ENCODE measurements around the gene UQCR11. TPM values are rescaled to one million over a fixed set of nuclear protein-coding genes. Genes with fewer than 3 reads are reported as not detected.

UQCR11 gene
- total RNA-seq, 2 donors from 2014 or later, result 337 to 359 TPM

DNA sequence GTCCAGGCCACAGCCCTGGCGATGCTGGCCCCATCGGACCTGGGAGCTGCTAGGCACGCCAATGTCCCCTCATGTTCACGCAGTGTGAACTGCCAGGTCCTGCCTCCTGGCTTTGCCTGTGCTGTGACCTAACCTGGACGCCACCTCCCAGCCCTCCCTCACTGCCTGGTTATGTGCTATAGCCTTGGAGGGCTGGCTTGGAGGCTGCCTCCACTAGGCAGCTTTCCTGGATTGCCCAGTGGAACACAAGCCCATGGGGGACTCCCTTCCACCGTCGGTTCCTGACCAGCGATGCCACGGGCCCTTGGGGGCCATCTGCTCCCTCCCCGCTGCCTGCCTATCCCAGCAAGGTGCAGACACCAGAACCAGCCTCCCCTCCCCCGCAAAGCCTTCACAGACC is 15.2 kb upstream of the UQCR11 start:
- intact Hi-C loops (cut with DNase I, micrococcal nuclease), result no loop called here
- ATAC-seq, result no peak
- DNase-seq, result no peak

DNA sequence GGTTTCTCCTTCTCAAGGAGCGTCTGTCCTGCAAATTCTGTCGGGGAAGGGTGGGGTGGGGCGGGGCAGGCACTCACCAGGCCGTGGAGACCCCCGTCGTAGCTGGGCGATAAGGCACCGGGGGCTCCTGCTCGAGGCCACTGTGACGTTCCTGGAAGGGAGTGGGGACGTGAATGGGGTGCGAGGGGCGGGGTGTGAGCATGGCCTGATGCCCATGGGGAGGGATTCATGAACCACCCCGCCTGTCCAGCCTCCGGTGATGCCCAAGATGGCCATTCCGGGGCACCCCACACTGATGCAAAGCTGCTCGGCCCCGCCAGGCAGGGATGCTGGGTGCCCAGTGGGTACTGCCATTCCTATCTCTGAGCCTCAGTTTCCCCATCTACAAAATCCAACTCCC is 14.4 kb upstream of the UQCR11 start:
- intact Hi-C loops (cut with DNase I, micrococcal nuclease), result no loop called here
- no peak for DNase-seq
- no peak for ATAC-seq

DNA sequence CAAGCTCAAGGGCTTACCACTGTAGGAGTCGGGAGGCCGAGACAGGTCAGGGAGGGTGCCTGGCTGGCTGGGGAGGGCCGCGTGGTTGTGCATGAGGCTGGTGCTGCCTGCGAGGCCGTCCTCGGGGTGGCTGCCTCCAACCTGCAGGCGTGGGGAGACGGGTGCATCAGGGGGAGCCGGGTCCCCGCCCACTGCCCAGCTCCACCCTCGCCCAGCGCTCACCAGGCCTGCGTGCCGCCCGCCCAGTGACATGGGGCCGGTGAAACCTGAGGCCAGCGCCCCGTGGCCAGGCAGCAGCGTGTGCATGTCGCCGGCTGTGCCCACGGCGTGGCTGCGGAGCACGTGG is 13.8 kb upstream of the UQCR11 start:
- ATAC-seq (no peak), DNase-seq (no peak)
- intact Hi-C loops (cut with DNase I, micrococcal nuclease), result no loop called here

DNA sequence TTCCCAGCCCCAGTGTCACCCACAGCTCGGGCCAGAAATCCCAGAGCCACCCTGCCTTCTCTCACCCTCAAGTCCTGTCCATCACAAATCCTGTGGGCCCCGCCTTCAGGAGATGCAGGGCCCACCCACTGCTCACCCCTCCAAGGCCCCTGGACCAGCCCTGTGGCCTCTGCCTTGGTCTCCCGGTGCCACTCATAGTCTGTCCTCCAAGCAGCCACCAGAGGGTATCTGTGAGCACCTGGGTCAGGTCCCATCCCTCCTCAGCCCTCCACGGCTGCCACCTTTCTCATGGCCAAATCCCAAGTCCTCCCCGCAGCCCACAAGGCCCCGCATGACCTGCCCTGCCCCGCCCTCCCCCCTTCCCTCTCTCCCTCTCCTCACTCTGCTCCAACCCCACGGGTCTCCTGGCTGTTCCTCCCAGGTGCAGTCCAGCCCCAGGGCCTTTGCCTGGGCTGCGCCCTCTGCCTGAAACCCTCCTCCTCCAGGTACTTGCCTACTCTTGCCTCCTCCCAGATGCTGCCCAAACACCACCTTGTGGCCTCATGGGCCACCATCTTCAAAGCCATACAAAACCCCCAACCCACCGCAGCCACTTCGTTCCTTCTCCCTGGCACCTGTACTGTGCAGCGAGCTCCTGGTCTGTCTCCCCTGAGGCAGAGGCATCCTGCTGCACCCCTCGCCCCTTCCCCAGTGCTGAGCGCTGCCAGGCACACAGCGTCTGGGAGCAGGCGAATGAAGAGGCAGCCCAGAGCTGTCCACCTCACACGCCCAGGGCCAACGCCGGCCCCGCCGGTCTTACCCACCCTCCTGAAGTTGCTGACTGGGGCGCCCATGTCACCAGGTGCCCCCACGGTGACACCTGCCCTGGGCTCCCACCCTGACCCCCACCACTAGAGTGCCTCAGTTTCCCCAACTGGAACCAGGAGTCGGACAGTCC is 13.2 kb upstream of the UQCR11 start:
- peak in 1 of 2 donors; percentile 62 for DNase-seq
- ATAC-seq, result peak; percentile 86
- intact Hi-C loops (cut with DNase I, micrococcal nuclease), result no loop called here

DNA sequence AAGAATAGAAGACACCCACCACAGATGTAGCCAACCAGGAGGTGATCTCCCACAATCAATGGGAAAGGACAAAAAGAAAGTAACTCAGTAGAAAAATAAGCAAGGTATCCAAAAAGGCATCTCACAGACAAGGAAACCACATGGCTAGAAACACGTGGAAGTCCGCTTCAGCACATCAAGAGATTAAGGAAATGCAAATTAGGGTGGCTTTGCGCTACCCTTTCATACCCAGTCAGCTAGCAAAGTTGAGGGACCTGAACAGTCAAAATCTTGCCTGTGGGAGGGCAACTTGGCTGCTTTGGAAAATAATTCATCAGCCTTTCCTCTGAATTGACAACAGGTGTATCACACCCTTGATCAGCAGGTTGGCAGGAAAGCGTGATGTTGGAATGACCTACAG is 11.6 kb upstream of the UQCR11 start:
- no peak for ATAC-seq
- intact Hi-C loops (cut with DNase I, micrococcal nuclease), result no loop called here

DNA sequence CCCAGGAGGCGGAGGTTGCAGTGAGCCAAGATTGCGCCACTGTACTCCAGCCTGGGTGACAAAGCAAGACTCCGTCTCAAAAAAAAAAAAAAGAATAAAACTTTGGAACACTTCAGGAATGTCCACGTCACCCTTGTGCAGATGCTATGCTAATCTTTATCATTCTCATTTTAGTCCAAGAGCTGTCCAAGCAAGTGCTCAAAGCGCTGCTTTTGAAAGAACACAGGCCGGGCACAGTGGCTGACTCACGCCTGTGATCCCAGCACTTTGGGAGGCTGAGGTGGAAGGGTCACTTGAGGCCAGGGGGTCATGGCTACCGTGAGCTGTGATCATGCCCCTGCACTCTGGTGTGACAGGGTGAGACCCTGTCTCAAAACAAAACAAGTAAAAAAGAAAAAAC is 11.1 kb upstream of the UQCR11 start:
- no peak for DNase-seq
- no peak for ATAC-seq
- intact Hi-C loops (cut with DNase I, micrococcal nuclease), result no loop called here

More for the DNA sequence above, 11.6 kb upstream of the UQCR11 start:
- no peak for DNase-seq

DNA sequence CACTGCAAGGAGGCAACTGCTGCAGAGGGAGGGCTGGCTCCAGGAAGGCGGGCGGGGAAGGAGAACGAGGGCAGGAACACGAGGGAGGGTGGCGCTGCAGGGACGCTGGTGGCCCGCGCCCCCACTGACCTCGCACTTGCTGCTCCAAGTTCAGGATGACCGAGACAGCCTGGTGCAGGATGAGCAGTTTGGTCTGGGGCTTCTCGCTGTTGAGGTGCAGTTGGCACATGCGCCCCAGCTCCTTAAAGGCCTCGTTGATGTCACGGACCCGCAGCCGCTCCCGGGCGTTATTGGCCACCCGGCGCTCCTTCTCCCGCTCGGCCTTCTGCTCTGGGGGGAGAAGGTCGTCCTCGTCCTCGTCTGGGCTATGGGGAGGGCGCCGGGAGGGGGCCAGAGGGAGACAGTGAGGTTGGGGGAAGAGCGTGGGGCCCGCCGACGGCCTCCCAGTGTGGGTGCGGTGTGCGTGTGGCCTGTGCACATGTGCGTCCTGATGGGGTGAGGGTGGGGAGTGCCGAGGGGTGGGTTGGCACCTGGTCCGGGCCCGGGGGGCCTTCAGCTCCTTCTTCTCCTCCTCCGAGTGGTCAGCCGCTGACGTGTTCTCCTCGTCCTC is 10.0 kb upstream of the UQCR11 start:
- DNase-seq (no peak), ATAC-seq (no peak)
- intact Hi-C loops (cut with DNase I, micrococcal nuclease), result no loop called here

DNA sequence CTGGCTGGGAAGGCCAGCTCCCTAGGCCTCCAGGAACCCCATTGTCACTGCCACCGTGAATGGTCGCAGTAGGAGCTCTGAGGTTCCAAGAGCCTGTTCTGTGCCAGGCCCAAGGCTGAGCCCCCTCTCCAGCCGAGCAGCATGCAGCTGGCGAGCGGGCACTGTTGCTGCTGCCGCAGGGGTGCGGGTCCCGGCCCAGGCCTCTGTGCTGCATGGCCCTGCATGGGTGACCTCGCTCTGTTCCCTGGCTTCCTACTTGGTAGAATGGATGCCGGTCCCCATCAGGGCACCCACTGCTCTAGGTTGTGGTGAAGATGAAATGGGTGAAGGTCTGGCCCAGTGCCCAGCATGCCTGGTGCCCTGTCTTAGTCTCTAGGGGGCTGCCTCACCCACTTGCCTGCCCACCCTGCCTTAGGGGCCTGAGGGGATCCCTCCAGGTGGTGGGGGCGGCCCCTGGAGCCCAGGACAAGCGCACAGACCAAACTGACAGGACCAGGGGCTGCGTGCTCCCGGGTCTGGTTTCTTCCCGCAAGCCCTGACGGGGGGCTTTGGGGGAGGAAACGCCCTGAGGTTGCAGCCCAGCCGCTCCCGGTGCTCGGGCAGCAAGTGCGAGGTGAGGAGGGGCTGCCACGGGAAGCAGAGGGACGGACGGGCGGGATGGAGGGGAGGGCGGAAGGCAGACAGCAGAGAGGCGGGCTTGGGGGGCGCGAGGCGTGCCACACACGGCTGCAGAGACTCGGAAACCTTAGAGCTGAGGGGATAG is 8.7 kb upstream of the UQCR11 start:
- DNase-seq, result no peak
- no peak for ATAC-seq
- intact Hi-C loops (cut with DNase I, micrococcal nuclease), result no loop called here

DNA sequence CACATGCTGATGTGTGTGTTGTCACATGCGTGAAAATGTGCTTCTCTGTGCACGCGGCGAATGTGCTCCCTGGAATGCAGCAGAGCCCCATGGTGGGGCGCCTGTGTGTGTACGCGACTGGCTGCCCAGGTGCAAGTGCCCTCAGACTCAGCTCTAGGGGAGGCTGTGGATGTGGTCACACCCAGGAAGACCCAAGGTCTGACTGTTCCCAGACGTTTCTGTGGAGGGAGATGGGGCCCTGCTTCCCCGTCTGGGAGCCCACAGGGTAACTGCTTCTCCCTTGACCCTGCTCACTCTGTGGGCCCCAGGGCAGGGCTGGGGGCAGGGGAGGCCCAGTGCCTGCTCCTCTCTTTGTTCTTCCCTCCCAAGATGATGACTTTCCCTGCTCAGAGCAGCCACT is 7.9 kb upstream of the UQCR11 start:
- intact Hi-C loops (cut with DNase I, micrococcal nuclease), result no loop called here
- DNase-seq (no peak), ATAC-seq (no peak)

DNA sequence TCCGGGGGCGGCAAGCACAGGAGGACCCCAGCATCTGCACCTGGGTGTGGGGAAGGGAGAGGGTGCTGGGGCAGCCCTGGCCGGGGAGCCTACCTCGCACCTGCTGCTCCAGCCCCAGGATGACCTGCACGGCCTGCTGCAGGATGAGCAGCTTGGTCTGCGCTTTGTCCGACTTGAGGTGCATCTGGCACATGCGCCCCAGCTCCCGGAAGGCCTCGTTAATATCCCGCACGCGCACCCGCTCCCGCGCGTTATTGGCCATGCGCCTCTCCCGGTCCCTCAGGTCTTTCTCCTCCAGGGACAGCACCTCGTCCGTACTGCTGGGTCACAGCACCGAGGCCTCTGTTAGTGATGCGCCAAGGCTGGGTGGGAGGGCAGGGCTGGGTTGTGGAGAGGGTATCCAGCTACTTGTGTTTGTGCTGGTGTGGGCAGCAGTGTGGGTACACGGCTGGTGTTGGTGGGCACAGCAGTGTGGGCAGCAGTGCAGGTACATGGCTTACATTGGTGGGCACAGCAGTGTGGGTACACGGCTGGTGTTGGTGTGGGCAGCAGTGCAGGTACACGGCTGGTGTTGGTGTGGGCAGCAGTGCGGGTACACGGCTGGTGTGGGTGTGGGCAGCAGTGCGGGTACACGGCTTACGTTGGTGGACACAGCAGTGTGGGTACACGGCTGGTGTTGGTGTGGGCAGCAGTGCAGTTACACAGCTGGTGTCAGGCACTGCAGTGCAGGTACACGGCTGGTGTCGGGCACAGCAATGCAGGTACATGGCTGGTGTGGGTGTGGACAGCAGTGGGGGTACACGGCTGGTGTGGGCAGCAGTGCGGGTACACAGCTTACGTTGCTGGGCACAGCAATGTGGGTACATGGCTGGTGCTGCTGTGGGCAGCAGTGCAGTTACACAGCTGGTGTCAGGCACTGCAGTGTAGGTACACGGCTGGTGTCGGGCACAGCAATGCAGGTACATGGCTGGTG is 7.1 kb upstream of the UQCR11 start:
- intact Hi-C loops (cut with DNase I, micrococcal nuclease), result no loop called here
- ATAC-seq, result no peak

DNA sequence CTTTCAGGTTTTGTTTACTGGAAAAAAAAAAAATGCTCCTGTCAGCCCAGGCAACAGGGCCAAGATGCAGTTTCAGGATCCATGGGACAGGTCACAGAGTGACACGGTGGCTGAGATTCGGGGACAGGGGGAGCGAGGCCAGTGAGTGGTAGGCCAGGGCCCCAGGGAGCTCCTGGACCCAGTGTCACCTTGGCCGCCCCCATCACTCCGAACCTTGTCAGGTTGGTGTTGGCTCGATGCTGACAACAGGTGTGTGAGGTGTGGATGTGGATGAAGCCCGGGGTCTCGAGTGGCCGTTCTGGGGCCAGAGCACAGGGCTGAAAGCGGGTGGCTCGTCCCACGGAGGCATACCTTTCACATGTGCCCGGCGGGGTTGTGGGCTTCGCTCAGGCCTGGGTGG is 6.1 kb upstream of the UQCR11 start:
- intact Hi-C loops (cut with DNase I, micrococcal nuclease), result no loop called here
- DNase-seq (no peak), ATAC-seq (no peak)

More for the DNA sequence above, 7.1 kb upstream of the UQCR11 start:
- DNase-seq, result no peak

DNA sequence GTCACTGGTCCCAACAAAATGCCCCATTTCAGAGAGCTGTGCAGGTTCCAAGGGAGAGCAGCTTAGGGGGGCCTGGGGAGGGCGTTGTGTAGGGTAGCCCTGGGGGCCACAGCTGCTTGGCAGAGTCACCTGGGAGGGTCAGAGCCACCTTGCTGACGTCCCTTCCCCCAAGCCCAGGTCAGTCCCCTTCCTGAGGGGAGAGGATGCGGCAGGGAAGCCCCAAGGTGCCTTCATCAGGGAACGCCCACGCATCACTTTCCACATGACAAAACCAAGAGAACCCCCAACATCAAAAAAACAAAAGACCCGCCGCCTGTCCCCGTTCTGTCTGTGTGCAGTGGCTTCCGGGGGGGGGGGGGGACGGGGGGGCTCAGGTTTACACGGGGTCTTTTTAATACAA is 5.3 kb upstream of the UQCR11 start:
- ATAC-seq (no peak), DNase-seq (no peak)

DNA sequence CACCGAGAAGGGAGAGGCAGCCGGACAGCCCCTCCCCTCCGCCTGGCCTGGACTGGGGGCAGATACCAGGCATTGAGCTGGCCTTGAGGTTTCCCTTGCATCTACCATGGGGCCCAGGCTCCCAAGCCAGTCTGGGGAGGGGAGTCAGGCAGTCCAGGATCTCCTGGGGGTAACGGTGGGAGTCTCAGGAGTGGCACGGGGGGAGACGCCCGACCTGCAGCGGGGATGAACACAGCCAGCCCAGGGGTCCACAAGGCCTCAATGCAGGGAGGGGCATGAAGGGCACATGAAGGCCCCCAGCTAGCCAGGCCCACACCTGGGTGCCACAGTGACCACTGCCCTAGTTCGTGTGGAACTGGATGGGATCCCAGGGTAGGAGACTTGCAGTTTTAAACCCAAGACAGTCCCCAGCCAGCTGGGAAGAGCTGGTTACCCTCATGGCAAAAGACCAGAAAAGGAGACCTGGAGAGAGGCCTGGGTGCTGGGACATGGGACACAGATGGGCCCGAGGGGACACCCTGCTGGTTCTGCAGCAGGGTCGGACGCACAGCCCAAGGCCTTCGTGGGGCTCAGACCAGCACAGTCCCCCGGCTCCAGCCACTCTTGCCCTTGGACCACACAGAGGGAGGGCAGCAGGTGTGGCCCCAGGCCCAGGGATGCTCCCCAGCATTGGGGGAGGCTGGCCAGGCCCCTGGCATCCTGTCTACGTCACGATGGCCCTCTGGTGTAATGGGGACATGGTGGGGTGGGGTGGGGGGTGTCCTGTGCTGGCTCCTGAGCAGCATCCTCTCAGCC is 4.6 kb upstream of the UQCR11 start:
- DNase-seq, result no peak
- intact Hi-C loops (cut with DNase I, micrococcal nuclease), result loop anchor here in 1 of 2 donors (5.0 kb wide), 1 partner anchor 42 kb away; the partner anchor contains the start of gene TCF3
- no peak for ATAC-seq

More for the DNA sequence above, 5.3 kb upstream of the UQCR11 start:
- intact Hi-C loops (cut with DNase I, micrococcal nuclease), result no loop called here

DNA sequence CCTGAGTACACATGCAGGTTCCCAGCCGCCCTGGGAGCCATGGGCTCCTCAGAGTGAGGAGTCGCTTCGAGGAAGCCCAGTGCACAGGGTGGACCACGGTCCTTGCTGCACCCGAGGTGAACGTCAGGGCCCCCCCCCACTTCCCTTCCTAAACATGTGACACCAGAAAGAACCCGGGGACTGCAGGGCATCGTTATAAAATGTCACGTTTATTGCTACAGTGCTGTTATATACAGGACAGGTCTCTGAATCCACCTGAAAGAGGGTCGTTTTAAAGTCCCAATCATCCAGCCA is 3.8 kb upstream of the UQCR11 start:
- peak in 1 of 2 donors; percentile 47 for DNase-seq
- no peak for ATAC-seq
- intact Hi-C loops (cut with DNase I, micrococcal nuclease), result loop anchor here in 1 of 2 donors (5.0 kb wide), 1 partner anchor 43 kb away; the partner anchor contains the start of gene TCF3

DNA sequence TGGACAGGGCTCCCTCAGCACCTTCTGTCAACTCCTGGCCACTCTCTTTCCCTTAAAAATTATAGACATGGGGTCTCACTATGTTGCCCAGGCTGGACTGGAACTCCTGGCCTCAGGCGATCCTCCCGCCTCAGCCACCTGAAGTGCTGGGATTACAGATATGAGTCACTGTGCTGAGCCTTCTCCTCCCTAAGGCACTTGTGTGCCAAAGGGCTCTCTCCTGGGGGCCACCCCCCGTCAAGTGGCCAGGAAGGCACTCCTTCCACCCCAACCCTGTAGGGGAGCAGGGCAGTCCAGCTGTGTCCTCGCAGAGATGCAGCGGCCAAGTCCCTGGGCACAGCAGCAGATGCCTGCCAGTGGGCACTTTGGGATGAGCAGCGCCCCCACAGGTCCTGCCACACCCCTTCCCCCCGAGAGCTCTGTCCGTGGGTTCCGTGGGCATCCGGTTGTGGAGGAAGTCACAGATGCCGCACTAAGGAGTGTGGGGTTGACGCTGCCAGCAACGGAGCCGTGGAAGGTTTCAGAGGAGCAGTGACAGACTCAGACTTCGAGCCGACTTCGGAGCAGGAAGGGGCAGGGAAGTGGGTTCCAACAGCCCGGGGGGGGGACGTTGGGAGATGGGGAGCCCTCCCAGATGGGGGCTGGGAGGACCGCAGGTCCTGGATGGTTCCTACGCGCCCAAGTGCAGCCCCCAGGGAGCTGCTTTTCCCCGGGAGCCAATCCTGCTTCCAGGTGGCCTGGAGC is 3.3 kb upstream of the UQCR11 start:
- intact Hi-C loops (cut with DNase I, micrococcal nuclease), result loop anchor here in 1 of 2 donors (5.0 kb wide), 1 partner anchor 44 kb away; the partner anchor contains the start of gene TCF3
- DNase-seq, result no peak

DNA sequence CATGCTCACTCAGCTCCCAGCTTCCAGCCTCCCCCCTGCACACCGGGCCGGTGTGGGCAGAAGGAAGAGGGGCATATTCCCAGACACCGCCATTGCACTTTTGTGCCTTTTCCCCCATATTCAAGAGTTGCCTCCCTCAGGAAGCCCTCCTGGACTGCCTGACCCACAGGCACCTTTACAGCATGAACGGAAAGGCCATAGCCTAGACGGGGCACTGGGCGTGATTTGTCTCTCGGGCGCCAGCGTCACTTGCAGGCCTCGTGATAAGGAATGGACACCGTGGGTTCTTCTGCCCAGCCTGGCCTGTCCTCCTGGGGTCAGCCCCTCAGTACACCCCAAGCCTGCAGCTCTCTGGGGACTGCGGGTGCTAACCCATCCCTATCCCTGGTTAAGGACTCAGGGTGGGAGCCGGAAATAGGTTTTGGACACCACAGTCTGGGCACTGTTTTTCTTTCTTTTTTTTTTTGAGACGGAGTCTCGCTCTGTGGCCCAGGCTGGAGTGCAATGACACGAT is 933 bp upstream of the UQCR11 start:
- peak; percentile 24 for ATAC-seq
- intact Hi-C loops (cut with DNase I, micrococcal nuclease), result loop anchor here in 1 of 2 donors (5.0 kb wide), 1 partner anchor 46 kb away; the partner anchor contains the start of gene TCF3
- DNase-seq, result peak in 1 of 2 donors; percentile 63

More for the DNA sequence above, 3.3 kb upstream of the UQCR11 start:
- ATAC-seq, result no peak
